Retinal pigment epithelial cell (primary cell): ENCODE data around the gene UNC79.

Experiments used
- DNase-seq: peaks from one replicate; pipeline ENCODE4 v3.0.0-alpha.2; 2010; ENCODE audit warnings: low read depth
- H3K4me3 ChIP-seq: 2 replicates; pipeline ENCODE4 v1.5.1; 2011; ENCODE audit warnings: mild to moderate bottlenecking, low read length, control low read depth, moderate library complexity
- TF ChIP-seq, protein P1 (sequence below): conservative IDR thresholded peaks from 2 replicates; pipeline ENCODE4 v1.5.1; 2011; ENCODE audit warnings: low read depth, low read length, control low read depth, inconsistent platforms

The UNC79 gene

GRCh38 chr14:93752980-93753561 lies 322.3 kb downstream of the UNC79 start:
- H3K4me3 ChIP-seq: no peak overlapping the region
- TF ChIP-seq, protein P1, sequence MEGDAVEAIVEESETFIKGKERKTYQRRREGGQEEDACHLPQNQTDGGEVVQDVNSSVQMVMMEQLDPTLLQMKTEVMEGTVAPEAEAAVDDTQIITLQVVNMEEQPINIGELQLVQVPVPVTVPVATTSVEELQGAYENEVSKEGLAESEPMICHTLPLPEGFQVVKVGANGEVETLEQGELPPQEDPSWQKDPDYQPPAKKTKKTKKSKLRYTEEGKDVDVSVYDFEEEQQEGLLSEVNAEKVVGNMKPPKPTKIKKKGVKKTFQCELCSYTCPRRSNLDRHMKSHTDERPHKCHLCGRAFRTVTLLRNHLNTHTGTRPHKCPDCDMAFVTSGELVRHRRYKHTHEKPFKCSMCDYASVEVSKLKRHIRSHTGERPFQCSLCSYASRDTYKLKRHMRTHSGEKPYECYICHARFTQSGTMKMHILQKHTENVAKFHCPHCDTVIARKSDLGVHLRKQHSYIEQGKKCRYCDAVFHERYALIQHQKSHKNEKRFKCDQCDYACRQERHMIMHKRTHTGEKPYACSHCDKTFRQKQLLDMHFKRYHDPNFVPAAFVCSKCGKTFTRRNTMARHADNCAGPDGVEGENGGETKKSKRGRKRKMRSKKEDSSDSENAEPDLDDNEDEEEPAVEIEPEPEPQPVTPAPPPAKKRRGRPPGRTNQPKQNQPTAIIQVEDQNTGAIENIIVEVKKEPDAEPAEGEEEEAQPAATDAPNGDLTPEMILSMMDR: no peak
- no peak for DNase-seq

GRCh38 chr14:93753647-93754046 lies 322.9 kb downstream of the UNC79 start:
- no peak overlapping the region for H3K4me3 ChIP-seq
- DNase-seq: no peak
- TF ChIP-seq, protein P1: no peak

- H3K4me3 ChIP-seq: no peak overlapping the region
- no peak for DNase-seq
- TF ChIP-seq, protein P1: no peak
Observed at GRCh38 chr14:93757206-93757605, 326.5 kb downstream of the UNC79 start.
